GM21447 (cell line): ENCODE results near the gene GSS.
A peak's percentile ranks its signal among the peaks of the same experiment; 100 is the strongest.

Experiments
- ATAC-seq: cut with Tn5 transposase; IDR thresholded peaks from one replicate; pipeline ENCODE4 v1.9.1; 2021; ENCODE audit not compliant: unreplicated experiment

GSS gene

DNA sequence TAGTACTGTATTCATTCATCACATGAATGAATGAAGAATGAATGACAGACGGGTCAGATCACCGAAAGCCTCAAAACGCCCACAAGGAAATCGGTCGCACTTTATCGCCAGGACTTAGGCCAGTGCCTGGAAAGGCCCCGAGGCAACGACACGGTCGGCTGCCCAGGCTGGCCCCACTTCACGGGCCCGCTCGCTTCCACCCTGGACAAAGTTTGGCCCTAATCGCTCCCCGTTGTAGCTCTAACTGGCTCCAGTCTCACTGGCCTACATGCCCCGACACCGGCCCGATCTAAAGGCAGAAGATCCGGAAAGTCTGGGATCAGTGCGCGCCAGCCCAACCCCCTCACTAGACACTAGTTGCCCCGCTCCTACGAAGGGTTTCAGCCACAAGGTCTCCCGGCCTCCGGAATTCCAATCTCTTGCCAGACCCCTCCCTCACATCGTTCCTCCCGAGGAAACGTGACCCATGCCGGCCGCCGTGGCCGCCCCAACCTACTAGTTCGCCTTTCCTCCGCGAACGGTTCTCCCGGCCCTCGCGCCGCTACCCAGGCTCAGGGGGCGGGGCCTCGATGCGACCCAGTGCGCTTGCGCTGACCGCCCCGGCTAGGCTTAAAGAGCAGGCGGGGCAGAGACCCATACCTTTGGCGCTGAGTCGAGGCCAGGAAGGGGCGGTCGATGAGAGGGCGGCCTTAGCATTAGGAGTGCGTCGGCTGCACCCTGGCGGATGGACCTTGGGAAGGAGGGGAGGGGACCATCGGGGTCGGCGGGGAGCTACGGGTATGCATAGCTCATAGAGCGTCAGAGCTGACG is at the start of gene GSS, which contains the start of gene MYH7B:
TSS of gene GSS (minus strand) at position 576 of the 810 bp plus-strand sequence. CDS start 3,954 bp downstream, outside the sequence.
TSS of gene MYH7B (plus strand) at position 638 of the 810 bp plus-strand sequence. CDS start 22,138 bp downstream, outside the sequence.
- ATAC-seq = peak; percentile 84

DNA sequence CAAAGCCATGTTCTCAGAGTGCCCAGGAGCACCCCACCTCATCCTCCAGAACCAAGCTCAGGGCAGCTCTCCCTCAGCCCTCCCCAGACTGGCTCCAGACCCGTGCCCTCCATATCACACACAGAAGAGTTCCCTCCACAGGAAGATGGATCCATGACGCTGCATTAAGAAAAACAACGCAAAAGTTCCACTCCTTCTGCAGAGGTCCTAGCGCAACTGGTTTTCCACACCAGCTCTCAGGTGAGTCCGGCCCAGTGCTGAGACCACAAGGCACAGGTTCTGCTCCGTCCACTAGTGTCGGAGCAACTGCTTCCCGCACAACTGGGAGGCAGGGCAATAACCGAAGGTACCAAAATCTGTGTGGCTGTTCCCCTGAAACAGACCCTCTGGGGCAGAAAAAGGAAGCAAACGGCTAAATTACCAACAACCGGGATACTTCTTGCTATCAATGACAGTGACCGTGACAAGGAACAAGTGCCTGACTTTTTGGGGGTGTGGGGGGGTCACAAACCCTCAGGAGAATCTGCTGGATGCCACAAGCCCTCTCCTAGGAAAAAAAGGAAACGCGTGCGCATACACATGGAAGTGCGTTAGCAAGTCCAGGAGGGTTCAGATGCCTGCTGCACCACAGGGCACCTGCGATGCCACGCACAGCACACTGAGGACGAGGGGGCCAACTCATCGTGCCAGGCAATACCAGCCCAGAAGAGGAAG is 49.3 kb upstream of the GSS start:
- ATAC-seq = no peak

DNA sequence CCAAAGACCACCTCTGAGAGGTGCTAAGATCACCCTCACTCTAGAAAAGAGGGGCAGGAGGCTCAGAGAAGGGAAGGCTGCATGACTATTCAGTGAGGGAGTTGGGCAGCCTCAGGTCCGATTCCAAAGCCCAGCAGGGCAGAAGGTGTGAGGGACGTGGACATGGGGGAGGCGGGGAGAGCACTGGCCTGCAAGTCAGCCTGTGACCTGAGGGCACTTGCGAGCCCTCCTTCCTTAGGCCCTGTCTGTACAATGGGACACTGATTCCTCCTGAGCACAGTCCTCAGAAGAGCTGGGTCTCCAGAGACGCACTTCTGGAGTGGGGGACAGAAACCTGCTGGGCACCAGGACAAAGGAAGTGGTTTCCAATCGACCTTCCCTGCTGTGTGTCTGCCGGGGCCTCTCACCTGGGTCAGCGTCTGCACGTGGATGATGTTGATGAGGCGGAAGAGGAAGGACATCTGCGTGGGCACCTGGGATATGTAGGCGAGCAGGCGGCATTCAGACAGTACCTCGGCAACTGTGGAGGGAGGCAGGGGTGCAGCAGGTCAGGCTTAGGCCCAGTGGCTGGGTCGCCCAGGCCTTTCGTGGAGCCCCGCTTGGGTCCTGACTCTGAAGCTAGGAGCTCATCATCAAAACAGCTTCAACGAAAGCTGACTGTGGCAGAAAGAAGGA is 48.6 kb upstream of the GSS start:
- no peak for ATAC-seq

DNA sequence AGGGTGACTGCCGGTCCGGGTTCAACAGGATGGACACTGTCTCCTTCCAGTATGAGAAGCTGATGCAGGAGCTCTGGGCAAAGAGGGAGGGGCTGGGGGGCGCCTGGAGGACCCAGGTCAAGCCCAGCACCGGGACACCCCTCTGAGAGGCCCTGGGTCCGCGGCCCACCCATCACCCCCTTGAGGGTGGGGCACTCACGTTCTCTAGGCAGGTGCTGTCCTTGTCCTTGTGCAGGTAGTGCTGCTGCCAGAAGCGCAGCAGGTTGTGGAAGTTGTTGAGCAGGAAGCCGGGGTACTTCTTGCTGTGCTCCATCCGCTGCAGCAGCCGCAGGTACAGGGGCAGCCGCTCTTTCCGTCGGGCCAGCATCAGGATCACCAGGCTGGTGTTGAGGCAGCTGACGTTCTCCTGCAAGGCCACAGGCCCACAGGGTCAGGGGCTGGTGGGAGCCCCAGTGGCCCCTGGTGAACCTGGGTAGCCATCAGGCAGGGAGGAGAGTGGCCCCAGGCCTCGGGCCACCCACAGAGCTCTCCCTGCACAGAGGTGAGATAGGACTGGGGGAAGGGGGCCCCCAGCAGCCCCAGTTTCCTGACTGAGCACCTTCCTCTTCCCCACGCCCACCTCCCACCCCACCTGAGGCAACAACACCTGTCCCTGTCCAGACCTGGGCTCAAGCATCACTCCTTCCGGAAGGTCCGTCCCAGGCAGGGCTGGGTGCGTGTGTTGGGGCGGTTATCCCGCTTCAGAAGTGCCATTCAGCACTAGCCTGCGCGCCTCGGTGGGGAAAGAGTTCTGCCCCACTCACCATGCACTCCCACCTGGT is 47.8 kb upstream of the GSS start:
- ATAC-seq = no peak

DNA sequence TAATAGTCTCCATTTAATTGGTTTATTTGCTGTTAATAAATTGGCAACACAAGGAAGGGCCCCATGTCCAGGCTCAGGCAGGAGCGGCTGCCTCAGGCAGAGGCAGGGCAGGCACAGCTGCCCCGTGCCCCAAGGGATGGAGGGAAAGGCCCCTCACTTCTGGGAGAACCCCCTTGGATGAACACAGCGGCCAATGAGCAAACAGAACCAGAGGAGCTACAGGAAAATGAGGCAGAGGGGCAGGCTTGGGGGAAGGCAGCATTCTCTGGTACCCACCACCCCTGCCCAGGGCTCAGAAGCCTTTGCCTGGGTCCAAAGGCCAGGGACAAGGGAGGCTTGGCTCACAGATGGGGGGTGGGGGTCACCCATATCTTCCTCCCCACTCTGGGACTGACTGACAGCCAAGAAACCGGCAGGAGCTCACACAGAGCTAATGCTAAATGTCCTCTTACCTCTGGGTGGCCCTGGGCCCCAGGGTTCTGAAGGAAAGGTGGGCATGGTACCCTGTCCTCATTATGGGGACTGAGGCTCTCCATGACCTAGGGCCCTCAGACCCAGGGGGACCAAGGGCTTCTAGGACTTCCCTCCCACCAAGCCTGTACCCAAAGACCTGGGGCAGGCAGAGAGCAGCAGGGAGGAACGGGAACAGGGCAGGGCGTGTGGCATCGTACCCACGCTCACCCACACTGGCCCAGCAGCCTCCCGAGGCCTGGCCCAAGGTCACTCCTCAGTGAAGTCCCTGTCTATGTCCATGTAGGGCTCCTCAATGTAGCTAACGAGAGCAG is 47.0 kb upstream of the GSS start:
- no peak for ATAC-seq

DNA sequence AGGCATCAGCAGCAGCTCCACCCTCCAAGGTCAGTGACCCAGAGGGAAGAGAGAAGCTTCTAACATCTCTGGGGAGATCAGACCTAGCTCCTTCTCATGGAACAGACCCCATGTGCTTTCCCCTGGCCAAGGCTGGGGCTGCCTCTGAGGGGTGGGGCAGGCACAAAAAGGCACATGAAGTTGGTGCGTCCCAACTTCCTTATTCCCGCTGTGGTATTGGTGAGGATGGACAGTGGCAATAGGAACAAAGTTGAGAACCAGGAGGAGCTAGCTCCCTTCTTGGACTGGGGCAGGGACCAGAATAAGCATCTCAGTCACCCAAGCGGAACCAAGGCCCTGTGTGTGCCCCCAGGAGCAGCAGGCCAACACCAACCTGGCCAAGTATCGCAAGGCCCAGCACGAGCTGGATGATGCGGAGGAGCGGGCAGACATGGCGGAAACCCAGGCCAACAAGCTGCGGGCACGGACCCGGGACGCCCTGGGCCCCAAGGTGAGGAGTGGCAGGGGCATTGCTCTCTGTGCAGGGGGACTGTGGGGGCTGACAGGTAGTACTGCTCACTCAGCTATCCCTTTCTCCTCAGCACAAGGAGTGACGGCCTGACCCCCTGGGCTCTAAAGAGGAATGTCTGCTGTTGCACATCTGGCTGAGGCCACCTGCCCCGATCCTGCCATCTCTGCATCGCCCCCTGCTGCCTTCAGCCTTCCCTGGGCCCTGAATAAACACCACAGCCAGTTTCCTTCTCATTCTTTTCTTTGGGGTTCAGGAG is 46.2 kb upstream of the GSS start:
- no peak for ATAC-seq

DNA sequence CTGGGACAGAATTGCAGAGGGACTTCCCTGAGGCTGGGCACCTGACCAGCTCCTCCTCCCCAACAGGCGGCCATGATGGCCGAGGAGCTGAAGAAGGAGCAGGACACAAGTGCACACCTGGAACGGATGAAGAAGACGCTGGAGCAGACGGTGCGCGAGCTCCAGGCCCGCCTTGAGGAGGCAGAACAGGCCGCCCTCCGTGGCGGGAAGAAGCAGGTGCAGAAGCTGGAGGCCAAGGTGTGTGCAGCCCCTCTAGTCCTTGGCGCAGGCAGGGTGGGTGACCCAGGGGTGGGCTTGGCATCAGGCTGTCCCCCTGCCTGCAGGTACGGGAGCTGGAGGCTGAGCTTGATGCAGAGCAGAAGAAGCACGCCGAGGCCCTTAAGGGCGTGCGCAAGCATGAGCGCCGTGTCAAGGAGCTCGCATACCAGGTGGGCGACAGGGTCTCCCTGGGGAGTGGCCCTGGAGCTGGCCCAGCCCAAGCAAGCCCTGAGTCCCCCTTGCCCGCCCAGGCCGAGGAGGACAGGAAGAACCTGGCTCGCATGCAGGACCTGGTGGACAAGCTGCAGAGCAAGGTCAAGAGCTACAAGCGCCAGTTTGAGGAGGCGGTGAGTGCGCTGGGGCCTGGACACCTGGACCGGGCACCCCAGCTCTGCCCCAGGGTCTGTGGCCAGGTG is 45.5 kb upstream of the GSS start:
- ATAC-seq = no peak

DNA sequence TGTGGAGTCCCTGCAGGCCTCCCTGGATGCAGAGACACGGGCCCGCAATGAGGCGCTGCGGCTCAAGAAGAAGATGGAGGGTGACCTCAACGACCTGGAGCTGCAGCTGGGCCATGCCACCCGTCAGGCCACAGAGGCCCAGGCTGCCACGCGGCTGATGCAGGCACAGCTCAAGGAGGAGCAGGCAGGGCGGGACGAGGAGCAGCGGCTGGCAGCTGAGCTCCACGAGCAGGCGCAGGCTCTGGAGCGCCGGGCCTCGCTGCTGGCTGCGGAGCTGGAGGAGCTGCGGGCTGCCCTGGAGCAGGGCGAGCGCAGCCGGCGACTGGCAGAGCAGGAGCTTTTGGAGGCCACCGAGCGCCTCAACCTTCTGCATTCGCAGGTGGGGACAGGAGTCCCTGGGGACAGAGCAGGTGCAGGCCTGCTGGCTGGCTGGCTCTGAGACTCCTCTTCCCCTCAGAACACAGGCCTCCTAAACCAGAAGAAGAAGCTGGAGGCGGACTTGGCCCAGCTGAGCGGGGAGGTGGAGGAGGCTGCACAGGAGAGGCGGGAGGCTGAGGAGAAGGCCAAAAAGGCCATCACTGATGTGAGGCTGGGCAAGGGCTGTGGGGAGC is 44.8 kb upstream of the GSS start:
- no peak for ATAC-seq

DNA sequence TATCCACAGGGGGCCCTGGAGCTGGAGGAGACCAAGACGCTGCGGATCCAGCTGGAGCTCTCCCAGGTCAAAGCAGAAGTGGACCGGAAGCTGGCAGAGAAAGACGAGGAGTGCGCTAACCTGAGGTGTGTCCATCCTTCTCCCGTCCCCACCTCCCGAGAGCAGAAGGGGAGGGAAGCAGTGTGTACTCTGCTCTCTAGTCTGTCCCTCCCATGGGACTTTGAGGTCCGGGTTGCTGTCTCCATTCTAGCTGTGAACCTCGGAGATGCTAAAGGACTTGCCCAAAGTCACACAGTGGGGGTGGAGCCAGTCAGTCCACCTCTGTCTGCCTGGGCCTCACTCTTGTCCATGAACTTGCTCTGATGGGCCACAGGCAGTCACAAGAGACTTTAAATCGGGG is 44.2 kb upstream of the GSS start:
- ATAC-seq = no peak

DNA sequence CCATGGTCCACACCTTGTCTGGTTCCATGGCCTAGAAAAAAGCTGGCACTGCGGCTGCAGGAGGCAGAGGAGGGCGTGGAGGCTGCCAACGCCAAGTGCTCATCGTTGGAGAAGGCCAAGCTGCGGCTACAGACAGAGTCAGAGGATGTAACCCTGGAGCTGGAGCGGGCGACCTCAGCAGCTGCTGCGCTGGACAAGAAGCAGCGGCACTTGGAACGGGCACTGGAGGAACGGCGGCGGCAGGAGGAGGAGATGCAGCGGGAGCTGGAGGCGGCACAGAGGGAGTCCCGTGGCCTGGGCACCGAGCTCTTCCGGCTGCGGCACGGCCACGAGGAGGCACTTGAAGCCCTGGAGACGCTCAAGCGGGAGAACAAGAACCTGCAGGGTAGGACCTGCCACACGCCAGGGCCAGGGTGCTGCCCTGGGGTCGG is 43.4 kb upstream of the GSS start:
- ATAC-seq = no peak

DNA sequence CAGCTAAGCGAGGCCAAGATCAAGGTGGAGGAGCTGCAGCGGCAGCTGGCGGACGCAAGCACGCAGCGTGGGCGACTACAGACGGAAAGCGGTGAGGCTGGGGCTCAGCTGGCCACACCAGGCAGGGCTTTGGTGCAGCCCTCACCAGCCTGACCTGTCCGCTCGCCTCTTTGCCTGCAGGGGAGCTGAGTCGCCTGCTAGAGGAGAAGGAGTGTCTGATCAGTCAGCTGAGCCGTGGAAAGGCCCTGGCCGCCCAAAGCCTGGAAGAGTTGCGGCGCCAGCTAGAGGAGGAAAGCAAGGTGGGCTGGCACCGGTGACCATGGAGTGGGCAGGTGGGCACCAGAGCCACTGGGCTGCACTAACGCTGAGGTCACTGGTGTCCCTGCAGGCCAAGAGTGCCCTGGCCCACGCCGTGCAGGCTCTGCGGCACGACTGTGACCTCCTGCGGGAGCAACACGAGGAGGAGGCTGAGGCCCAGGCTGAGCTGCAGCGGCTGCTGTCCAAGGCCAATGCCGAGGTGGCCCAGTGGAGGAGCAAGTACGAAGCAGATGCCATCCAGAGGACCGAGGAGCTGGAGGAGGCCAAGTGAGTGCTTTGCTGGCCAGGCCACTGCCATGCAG is 42.8 kb upstream of the GSS start:
- ATAC-seq = no peak

DNA sequence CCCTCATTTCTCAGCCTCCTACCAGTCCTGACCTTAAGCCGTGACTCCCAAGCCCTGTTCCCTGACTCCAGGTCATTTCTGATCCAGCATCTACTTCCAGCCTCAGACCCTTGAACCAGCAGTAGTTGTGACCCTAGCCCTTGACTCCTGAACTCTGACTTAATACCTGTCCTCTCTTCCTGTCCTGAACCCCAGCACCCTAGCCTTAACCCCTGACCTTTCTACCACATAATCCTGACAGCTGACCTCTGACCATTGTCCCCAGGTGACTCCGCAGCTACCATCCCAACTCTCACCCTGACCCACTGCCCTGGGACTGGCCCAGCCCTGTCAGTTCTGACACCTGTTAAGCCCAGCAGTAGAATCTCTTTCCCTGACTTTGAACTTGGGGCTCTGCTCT is 42.2 kb upstream of the GSS start:
- no peak for ATAC-seq

DNA sequence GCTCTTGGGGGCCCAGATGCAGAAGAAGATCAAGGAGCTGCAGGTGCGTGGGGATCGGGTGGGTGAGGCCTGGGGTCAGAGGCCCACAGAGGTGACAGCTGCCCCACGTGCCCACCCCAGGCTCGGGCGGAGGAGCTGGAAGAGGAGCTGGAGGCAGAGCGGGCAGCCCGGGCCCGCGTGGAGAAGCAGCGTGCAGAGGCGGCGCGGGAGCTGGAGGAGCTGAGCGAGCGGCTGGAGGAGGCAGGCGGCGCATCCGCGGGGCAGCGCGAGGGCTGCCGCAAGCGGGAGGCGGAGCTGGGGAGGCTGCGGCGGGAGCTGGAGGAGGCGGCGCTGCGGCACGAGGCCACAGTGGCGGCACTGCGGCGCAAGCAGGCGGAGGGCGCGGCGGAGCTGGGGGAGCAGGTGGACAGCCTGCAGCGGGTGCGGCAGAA is 41.5 kb upstream of the GSS start:
- no peak for ATAC-seq

DNA sequence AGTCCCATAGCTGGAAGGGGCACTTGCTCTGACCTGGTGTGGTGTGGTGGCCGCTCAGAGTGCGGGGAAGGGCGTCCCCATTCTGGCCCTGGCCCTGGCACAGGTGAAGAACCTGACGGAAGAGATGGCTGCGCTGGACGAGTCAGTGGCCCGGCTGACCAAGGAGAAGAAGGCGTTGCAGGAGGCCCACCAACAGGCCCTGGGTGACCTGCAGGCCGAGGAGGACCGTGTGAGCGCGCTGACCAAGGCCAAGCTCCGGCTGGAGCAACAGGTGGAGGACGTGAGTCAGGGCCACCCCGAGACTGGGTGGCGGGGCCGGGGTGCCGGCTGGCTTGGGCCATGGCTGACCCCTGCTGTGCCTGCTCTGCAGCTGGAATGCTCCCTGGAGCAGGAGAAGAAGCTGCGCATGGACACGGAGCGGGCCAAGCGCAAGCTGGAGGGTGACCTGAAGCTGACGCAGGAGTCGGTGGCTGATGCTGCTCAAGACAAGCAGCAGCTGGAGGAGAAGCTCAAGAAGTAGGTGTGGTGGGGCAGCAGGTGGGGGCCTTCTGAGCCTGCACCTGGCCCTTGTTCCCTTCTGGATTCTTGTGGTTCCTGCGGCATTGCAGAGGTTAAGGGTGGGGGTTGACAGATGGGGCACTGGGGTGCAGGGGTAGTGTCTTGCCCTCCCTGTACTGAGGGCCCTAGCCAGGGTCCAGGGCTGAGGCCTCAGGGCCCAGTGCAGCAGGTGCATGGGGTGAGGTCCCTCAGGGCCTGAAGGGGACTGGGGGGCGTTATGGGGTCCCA is 40.8 kb upstream of the GSS start:
- ATAC-seq = no peak

DNA sequence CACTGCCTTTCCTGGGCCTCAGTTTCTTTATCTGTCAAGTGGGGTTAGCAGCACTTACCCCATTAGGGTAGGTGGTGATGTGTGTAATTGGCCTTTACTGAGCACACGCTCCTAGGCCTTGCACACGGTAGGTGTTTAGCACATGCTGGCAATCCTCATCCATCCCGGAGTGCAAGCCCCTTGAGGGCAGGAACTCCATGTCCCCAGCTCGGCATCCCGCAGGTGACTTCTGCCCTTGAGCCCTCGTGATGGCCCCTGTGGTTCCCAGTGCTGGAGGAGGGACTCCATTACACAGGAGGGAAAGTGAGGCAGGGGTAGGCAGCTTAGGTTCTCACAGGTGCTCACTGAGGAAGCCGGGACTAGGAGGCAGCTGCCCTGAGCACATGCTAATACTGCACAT is 40.1 kb upstream of the GSS start:
- ATAC-seq = no peak

DNA sequence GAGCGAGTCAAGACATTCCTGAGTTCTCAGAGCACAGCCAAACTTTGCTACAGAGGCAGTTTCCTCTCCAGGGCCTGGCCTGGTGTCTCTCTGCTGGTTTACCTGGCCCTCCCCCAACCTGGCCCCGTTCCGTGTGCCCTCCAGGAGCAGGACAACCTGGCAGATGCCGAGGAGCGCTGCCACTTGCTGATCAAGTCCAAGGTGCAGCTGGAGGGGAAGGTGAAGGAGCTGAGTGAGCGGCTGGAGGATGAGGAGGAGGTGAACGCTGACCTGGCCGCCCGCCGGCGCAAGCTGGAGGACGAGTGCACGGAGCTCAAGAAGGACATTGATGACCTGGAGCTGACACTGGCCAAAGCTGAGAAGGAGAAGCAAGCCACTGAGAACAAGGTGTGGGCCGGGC is 39.6 kb upstream of the GSS start:
- no peak for ATAC-seq

DNA sequence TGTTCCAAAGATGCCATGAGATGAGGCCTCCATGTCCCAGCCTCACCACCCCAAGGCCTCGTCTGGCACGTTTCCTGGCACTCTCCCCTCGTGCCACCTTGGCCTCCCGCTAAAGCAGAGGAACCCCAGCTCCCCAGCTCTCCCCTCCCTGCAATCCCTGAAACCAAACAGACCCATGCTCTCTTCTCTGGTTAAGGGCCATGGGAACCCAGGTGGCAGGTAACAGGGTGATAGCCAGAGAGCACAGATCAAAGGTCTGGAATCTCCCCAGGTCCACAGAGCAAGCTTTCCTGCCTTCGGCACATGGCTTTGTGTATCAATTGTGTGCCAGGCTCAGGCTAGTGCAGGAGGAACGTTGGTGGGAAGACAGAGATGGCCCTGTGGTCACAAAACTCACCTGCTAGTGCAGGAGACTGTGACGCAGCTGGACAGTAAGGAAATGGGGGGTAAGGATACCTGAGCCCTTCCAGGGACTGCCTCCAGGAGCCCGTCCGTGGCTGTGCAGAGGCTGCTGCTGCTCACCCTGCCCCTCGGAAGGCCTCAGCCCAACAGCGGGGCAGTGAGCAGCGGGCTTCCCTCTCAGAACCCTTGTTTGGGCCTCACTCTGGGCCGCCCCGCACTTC is 39.0 kb upstream of the GSS start:
- no peak for ATAC-seq
